GM19240 (cell line): ENCODE results near the gene COX18.

ENCODE experiments used
- DNase-seq: peaks from one replicate; pipeline ENCODE4 v3.0.0; 2011; ENCODE audit warnings: low spot score; ENCODE audit not compliant: insufficient read length

The COX18 gene, protein sequence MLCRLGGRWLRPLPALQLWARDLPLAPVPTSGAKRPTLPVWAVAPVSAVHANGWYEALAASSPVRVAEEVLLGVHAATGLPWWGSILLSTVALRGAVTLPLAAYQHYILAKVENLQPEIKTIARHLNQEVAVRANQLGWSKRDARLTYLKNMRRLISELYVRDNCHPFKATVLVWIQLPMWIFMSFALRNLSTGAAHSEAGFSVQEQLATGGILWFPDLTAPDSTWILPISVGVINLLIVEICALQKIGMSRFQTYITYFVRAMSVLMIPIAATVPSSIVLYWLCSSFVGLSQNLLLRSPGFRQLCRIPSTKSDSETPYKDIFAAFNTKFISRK

GRCh38 chr4:73069338-73070073 lies at the start of gene COX18:
Gene COX18, minus strand, starts transcription at chr4:73069716. Its CDS starts 67 bp downstream, at chr4:73069649.
- peak; percentile 59 for DNase-seq

DNA sequence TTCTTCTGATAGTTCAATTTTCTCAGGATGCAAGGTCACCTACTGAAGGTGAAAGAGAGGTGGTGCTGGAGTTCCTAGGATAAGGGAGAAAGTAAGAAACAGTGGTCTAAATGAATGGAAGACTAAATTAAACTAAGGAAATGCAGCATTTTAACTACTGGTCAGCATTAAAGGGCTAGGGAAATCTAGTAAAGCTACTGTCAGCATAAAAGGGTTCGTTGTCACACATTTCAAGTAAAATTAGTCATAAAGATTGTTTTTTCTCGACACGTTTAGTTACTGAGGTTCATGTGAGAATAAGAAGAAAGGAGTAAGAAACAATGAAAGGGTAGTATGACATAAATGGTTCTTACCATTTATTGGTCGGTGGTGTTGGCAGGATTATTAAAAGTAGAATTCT lies 40.0 kb upstream of the COX18 start:
- DNase-seq = no peak

DNA sequence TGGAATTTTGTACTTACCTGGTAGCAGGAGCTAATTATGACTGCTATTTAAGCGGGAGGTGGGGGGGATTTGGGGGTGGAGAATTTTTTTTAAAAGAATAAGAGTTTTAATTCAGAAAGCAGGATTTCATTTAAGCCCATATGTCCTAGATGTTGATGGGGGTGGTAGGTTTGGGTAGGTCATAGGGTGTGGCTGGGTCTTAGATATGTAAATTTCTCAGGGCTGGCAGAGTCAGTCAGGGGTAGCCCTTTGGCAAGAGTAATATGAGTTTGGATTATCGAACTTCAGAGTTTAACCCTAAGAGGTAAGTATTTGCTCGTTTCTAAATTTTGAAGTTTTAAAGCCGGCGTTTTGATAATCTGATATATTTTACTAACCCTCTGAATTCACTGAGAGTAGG lies 35.2 kb upstream of the COX18 start:
- no peak for DNase-seq

DNA sequence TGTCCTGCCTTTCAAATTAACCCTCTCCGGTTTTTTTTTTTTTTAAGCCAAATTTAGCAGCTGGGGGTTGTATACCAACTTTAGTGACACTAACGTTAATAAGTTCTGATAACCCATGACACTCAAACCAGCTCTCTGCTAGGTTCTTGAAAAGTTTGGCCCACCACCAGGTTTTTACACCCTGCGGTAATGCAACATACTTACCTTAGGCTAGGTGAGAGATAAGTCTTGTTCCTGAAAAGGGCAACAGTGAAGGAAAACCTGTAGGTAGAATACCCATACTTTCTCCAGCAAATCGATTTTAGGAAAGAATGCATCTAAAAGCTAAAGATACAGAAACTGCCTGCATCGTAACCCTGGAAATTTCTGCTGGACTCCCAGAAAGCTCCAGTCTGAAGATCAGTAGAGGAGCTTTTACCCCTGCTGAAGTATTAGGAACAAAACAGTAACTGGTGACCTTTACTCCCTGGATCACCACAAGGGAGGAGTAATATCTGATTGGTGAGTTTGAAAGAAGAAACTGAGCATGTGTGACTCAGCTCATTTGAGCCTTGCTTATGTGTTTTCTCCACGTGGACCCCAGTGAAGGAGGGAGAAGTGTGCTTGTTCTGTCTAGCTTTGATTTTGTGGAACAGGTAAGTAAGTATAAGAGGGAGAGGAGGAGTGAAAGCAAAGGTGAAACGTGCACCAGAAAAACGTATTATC lies 34.4 kb upstream of the COX18 start:
- DNase-seq = no peak

- no peak for DNase-seq
Observed at GRCh38 chr4:73099143-73099542, 29.6 kb upstream of the COX18 start.

DNA sequence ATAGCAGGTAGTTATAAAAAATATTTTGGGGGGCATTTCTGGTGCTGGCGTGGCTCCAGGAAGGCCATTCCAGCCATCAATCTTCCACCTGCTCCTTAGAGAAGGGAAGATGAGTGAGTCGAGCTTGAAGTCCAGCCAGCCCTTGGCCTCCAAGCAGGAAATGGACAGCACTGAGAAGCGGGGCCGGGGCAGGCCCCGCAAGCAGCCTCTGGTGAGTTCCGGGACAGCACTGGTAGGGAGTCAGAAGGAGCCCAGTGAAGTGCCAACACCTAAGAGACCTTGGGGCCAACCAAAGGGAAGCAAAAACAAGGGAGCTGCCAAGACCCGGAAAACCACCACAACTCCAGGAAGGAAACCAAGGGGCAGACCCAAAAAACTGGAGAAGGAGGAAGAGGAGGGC lies 29.2 kb upstream of the COX18 start:
- no peak for DNase-seq

- DNase-seq = no peak
Observed at GRCh38 chr4:73098016-73098415, 28.5 kb upstream of the COX18 start.

DNA sequence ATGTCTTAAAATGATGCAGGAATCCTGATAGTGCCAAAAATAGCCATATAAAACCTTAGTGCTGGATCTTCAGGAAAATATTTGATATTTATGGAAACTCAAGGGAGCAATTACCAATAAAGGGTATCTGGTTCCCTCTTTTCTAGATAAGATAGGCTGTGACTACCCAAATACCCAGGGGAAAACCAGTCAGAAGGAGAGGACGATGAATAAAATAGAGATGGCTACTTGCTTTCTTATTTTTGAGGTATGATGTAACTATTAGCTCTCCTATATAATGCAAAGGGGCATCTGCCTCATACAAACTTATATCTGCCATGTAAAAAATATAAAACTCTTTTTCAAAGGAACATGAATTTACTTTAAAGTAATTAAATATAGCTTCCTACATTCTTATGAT lies 23.4 kb upstream of the COX18 start:
- DNase-seq = no peak

GRCh38 chr4:73090738-73091137 lies 21.2 kb upstream of the COX18 start:
- no peak for DNase-seq

DNA sequence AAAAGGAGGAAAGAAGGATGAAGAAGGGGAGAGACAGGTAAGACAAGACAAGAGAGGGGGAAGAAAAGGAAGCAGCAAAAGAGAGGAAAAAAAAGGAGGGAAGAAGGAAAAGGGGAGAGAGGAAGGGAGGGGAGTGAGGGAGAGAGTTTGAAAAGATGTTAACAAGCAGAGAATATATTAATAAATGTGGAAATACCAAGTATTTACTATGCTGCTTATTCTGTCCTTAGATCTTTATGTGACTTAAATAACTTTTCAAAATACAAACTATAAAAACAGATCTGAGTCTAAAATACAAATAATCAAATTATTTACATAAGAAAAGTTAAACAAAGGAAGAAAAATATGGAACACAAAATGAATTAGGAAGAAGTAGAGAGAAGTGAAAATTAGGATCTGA lies 18.4 kb upstream of the COX18 start:
- DNase-seq = no peak

DNA sequence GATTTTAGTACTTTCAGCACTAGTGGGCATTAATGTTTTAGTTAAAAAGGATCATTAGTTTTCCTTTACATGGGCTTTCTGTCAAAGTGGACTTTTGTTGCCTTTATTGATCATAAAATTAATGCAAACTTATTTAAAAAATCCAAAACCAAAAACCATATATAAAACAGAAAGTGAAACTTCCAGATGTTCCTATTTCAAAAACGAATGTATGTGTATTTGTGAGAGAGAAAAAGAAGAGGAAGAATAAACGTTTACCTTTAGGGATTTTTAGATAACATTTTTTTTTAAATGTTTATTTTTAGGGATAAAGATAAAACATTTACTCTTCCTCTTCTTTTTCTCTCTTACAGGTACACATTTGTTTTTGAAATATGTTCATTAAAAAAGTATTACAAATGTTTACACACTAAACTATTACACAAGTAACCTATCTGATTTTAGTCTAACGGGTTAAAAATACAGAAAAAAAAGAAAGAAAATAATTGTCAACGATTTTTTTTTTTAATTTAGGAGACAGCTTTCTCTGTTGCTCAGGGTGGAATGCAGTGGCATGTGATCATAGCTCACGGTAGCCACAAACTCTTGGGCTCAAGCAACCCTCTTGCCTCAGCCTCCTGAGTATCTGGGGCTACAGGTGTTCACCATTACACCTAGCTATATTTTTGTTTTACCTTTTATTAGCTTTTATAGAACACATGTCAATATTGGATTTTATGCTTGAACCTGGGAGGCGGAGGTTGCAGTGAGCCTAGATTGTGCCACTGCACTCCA lies 16.8 kb upstream of the COX18 start:
- no peak for DNase-seq

GRCh38 chr4:73080789-73081188 lies 11.3 kb upstream of the COX18 start:
- no peak for DNase-seq

- DNase-seq = no peak
Observed at GRCh38 chr4:73075832-73076231, 6.3 kb upstream of the COX18 start.

DNA sequence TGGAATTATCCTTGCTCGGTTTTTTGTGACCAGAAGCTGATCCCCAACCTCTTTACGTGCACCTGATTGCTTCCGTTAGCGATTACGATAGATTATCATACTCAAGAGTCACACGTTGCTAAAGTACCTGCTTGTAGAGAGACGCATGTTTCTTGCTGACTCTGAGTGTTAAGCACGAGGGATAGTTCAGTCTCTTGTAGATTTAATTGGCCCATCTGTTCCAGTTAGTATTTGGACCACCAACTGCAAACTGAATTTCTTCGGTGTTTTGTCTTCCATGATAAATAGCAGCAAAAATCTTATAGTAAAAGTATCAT lies 516 bp upstream of the COX18 start:
- no peak for DNase-seq

GRCh38 chr4:73068491-73069337 lies 802 bp downstream of the COX18 start:
- DNase-seq = no peak

DNA sequence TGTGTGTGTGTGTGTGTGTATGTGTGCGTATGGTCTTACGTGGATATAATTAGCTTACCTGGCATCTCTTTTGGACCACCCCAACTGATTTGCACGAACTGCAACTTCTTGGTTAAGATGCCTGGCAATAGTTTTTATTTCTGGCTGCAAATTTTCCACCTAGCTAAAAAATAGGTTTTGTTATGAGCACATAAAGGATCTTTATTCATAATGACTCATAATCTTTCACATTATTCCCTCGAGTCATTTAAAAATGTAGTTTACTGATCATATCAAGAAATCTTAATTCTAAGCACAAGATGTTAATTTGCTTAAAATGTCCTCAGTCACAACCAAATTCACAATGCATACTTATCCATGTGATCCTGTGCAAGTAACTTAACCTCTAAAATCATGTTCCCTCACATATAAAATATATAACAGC lies 1.5 kb downstream of the COX18 start:
- DNase-seq = no peak

DNA sequence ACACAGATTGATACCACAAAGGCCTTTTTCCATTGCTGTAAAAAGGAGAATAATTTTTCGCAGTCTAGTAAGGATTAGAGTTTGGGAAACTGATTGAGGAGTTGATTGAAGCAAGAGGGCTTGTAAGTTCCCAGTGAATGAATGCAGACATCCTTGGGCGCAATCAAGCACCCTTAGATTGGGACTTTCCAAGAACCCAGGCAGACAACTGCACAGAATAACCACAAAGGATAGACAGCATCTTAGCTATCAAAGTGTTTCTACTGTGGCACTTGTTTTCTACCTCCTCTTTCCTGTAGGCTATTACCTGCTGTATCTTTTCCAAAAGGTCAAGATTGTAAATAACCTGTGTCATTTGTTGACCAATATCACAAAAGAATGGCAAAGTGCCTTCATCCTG lies 2.6 kb downstream of the COX18 start:
- DNase-seq = no peak

DNA sequence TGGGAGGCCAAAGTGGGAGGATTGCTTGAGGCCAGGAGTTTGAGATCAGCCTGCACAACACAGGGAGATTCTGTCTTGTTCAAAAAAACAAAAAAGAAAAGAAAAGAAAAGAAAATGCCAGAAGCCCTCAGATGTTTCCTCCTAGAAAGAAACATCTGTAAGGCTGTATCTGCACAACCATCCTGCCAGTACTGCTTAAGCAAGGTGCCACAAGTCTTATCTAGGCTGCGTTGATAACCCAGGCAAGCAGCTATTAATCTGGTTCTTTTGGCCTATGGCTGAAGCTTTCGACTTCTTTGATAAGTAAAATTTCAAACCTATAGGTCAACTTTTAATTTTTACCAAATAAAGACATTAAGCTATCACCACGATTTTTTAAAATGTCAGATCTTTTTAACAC lies 3.1 kb downstream of the COX18 start:
- no peak for DNase-seq

GRCh38 chr4:73064536-73064935 lies 5.0 kb downstream of the COX18 start:
- no peak for DNase-seq

DNA sequence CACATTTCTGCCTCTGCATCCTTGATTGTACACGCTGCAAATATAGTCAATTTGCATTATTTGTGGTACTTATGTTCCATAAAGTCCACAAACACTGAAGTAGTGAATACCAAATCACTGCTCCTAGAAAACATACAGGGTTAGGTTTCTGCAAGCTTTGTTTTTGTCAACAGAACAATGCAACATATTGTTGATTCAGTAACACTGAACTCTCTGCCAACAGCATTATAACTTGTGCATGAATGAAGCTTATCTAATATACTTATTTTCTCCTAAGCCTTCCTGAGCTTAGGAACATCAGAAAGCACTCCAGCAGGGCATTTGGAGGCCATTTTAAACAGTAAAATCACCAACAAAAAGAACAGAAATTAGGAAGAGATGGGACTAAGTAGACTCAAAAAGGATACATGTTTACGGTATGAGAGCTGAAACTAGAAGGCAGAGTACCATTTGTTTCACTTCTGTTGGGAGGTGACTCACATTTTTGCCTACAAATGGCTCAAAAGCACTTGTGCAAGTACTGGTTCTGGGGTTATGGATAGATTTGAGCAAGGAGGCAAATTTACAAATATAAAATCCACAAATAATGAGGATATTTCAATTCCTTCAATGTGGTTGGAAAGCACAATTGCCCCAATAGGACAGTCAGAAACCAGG lies 14.1 kb downstream of the COX18 start:
- no peak for DNase-seq
